Tibial nerve (tissue), 4 donors: ENCODE results near the gene RNF217. TPM values are rescaled to one million over a fixed set of nuclear protein-coding genes. Genes with fewer than 3 reads are reported as not detected.

ENCODE experiments used
- DNase-seq, 2 donors: peaks; one replicate each; pipeline ENCODE4 v3.0.0-alpha.2; 2019; ENCODE audit warnings: low spot score in 2 of 2
- H3K27ac ChIP-seq, 4 donors: fragments of 200-600 bp; sonication (generic) in 3 of 4; one replicate each; pipeline ENCODE4 v1.5.1; 2017 to 2019; ENCODE audit warnings: mild to moderate bottlenecking in 1 of 4
- H3K27me3 ChIP-seq, 2 donors: fragments of 200-600 bp; sonication (generic) in 1 of 2; one replicate each; pipeline versions ENCODE4 v1.5.1 to v1.6.0; 2017 to 2019
- H3K36me3 ChIP-seq, 3 donors: fragments of 200-600 bp; sonication (generic); one replicate each; pipeline ENCODE4 v1.5.1; 2018 to 2019
- H3K4me1 ChIP-seq, 4 donors: fragments of 200-600 bp; sonication (generic) in 3 of 4; one replicate each; pipeline ENCODE4 v1.5.1; 2017 to 2019
- H3K4me3 ChIP-seq, 4 donors: fragments of 200-600 bp; sonication (generic) in 3 of 4; one replicate each; pipeline ENCODE4 v1.5.1; 2017 to 2019; ENCODE audit warnings: mild to moderate bottlenecking in 1 of 4, moderate library complexity in 1 of 4
- H3K9me3 ChIP-seq, 4 donors: fragments of 200-600 bp; sonication (generic) in 3 of 4; one replicate each; pipeline ENCODE4 v1.5.1; 2017 to 2019
- EP300 ChIP-seq, 2 donors: sonication (generic); formaldehyde crosslinking; IDR thresholded peaks; one replicate each; pipeline ENCODE4 v1.6.1; 2017; ENCODE audit warnings: antibody characterized with exemption in 2 of 2, mild to moderate bottlenecking in 1 of 2
- POLR2A ChIP-seq, 2 donors: fragments of 450-650 bp; IDR thresholded peaks; one replicate each; pipeline ENCODE4 v1.6.1; 2017; ENCODE audit warnings: antibody characterized with exemption in 2 of 2, mild to moderate bottlenecking in 2 of 2, moderate library complexity in 2 of 2
- WGBS, 2 donors: methylation state at CpG; one replicate each; pipeline ENCODE4 v1.1.5; 2018; 5-methylcytosine and 5-hydroxymethylcytosine counted together
- total RNA-seq, 4 donors: library from RNA; depleted of rRNA; stranded (reverse); fragments of >200 nt; gene quantifications; one replicate each; pipeline ENCODE4 v1.1.0, GENCODE V29; 2016
- TF ChIP-seq, protein P1 (sequence below), 5 experiments: fragments of 200-600 bp in 3 of 5; fragments of 450-650 bp in 2 of 5; sonication (generic) in 3 of 5; IDR thresholded peaks; one replicate each; pipeline ENCODE4 v1.5.1; 2016 to 2019; ENCODE audit warnings: antibody characterized with exemption in 5 of 5, mild to moderate bottlenecking in 3 of 5, moderate library complexity in 2 of 5

Gene RNF217
- total RNA-seq, 4 donors from 2014 or later: 26.7 to 40.2 (median 35.5) TPM

DNA sequence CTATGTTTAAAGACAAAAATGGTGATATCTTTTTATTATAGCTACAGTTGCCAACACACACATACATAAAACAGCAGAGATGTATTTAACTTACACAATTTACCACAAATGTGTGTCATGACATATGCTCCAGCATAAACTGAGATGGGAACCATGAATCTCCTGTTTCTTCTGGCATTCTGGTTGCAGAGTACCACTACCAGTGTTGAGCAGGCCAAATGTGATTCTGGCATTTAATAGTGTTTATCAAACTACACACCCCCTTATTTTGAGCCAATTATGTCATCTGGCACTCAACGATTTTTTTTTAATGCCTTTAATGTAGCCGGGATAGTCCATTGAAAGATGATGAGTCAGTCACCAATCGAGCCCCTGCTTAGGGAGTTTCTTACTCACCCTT, 132.3 kb downstream of the RNF217 start:
- Histone ChIP-seq H3K27ac (peak overlapping the region in 2 of 4 donors; percentile 71 to 77), H3K4me1 (peaks cover 0 to 17% (median 6%) of the 10 kb centered on the region in 4 donors), H3K36me3 (no peaks in the 10 kb centered on the region), H3K4me3 (no peak overlapping the region), H3K27me3 (no peaks in the 10 kb centered on the region), H3K9me3 (no peaks in the 10 kb centered on the region)
- WGBS, 2 donors: 30 to 35% methylated on average over 3 of the region's 3 CpGs
- no peak for TF ChIP-seq POLR2A (IDR thresholded peaks at IDR 0.05)
- TF ChIP-seq EP300 (IDR thresholded peaks at IDR 0.05): no peak
- TF ChIP-seq, protein P1, sequence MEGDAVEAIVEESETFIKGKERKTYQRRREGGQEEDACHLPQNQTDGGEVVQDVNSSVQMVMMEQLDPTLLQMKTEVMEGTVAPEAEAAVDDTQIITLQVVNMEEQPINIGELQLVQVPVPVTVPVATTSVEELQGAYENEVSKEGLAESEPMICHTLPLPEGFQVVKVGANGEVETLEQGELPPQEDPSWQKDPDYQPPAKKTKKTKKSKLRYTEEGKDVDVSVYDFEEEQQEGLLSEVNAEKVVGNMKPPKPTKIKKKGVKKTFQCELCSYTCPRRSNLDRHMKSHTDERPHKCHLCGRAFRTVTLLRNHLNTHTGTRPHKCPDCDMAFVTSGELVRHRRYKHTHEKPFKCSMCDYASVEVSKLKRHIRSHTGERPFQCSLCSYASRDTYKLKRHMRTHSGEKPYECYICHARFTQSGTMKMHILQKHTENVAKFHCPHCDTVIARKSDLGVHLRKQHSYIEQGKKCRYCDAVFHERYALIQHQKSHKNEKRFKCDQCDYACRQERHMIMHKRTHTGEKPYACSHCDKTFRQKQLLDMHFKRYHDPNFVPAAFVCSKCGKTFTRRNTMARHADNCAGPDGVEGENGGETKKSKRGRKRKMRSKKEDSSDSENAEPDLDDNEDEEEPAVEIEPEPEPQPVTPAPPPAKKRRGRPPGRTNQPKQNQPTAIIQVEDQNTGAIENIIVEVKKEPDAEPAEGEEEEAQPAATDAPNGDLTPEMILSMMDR (IDR thresholded peaks at IDR 0.05): no peak
- no peak for DNase-seq

DNA sequence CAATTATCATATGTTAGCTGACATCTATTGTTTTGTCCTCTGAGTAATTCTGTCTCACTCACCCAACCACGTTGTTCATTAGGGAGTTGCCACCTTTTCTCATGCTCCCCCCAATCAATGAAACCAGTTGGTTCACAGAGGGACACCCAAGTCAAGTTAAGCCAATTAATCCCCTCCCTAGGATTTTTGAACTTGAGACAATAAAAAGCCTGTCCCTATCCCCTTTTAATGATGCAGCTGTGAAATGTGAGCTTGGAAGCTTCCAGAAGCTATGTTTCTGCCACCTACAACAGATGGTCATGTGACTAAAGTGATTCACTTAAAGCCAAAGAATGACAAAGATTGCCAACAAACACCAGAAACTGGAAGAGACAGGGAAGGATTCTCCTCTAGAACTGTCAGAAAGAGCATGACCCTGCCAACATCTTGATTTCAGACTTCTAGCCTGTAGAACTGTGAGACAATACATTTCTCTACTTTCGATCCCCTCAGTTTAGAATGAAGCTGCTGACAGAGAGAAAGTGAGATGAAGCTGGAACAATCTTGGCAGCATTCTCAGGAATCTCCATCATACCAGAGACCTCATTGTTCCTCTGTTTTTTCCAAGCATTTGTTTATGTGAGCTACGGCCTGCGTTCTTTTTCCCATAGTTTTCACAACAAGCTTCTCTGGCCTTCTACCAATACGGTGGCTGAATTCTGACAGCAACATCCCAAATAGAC, 133.5 kb downstream of the RNF217 start:
- peaks cover 0 to 17% (median 6%) of the 10 kb centered on the region in 4 donors for H3K4me1 ChIP-seq
- DNase-seq: no peak
- whole genome bisulfite sequencing, 2 donors: 31% methylated on average over 5 of the region's 5 CpGs
- H3K27me3 ChIP-seq: no peaks in the 10 kb centered on the region
- no peak overlapping the region for H3K4me3 ChIP-seq
- no peaks in the 10 kb centered on the region for H3K36me3 ChIP-seq
- H3K9me3 ChIP-seq: no peaks in the 10 kb centered on the region
- H3K27ac ChIP-seq: peak overlapping the region; percentile 11 to 77 (median 58)
- TF ChIP-seq, protein P1 (IDR thresholded peaks at IDR 0.05): no peak
- TF ChIP-seq EP300 (IDR thresholded peaks at IDR 0.05): peak in 1 of 2 donors; percentile 21

DNA sequence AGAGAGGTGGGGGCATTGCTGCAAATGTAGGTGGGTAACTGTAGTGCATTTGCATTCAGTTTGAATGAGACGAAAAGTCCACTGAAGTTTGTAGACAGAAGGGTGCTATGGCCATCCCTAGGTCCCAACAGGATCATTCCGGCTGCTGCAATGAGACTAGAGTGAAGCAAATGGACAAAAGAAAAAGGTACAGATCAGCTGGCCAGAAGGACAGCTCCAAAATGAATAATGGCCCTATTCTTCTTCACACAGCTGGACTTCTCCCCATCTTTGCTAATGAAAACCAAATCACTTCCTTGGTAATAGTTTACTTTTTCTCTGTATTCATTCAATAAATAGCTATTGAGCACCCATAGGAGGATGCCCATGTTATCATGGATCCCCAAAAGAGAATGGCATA, 134.9 kb downstream of the RNF217 start:
- 46 to 83% methylated on average over 2 of the region's 2 CpGs for WGBS, 2 donors
- DNase-seq: no peak
- no peaks in the 10 kb centered on the region for H3K9me3 ChIP-seq

DNA sequence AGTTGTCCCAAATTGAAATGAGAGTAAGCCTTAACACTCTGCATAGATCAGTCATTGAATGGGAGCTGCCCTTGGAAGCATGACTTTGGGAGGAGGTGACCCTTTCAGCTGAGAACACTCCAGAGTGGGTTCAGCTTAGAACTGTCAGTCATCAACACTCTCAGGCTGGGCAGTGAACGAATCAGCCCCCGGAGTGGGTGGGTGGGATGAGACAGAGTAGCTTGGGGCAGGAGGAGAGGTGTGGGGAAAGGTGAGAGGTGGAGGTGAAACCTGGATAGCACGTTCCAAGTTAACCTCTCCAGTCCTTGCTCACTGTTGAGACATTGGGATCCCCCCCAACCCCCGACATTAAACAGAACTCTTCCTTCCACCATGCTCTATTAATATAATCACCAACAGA, 136.0 kb downstream of the RNF217 start:
- Histone ChIP-seq H3K4me1 (peaks cover 0 to 35% (median 6%) of the 10 kb centered on the region in 4 donors), H3K27ac (no peak overlapping the region), H3K27me3 (no peaks in the 10 kb centered on the region), H3K4me3 (no peak overlapping the region), H3K9me3 (no peaks in the 10 kb centered on the region), H3K36me3 (no peaks in the 10 kb centered on the region)
- no peak for DNase-seq
- WGBS, 2 donors: 90 to 97% methylated on average over 4 of the region's 4 CpGs
- TF ChIP-seq EP300 (IDR thresholded peaks at IDR 0.05): no peak
- no peak for TF ChIP-seq POLR2A (IDR thresholded peaks at IDR 0.05)
- TF ChIP-seq, protein P1 (IDR thresholded peaks at IDR 0.05): no peak

More for the DNA sequence above, 134.9 kb downstream of the RNF217 start:
- peak overlapping the region in 1 of 4 donors; percentile 71 for H3K27ac ChIP-seq
- peaks cover 0 to 24% (median 6%) of the 10 kb centered on the region in 4 donors for H3K4me1 ChIP-seq
- no peaks in the 10 kb centered on the region for H3K36me3 ChIP-seq
- no peaks in the 10 kb centered on the region for H3K27me3 ChIP-seq
- no peak overlapping the region for H3K4me3 ChIP-seq
- no peak for TF ChIP-seq POLR2A (IDR thresholded peaks at IDR 0.05)
- TF ChIP-seq EP300 (IDR thresholded peaks at IDR 0.05): no peak
- TF ChIP-seq, protein P1 (IDR thresholded peaks at IDR 0.05): no peak
